ENCODE data around the gene GOLGA8T.
"Not testable (repeated sequence)": the region's sequence is repeated elsewhere in the genome, so short reads cannot be mapped to it uniquely, and the experiment has no call there.

GOLGA8T gene

GRCh38 chr15:30191639-30192038, 56.8 kb downstream of the GOLGA8T start:
- DNase-seq = not testable (repeated sequence)

DNA sequence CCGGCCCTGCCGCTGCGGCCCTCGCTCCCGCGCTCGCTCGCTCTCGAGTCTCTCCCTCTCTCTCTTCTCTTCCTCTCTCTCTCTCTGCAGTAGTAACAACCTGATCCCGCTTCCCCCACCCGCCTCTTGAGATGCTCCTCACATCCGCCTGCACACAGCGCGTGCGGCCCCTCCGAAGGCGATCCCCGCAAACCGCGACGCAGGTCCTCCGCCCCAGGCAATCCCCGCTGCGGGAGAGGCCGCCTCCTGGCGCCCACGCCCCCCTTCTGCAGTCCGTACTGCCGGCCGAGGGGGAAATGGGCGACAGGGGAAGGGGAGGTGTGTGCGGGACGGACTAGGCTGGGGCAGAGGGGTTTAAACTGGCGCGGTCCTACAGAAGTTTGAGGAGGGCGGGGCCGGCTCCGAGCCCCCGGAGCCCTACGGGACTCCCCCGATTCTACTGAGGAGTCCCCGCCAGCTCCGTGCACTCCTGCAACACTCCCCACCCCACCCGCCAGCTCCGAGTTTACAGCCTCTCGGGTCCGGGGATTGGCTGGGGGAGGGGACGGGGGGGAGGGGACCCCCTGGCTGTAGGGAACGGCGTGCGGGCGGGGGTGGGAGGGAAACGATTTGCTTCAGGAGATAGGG, 57.4 kb downstream of the GOLGA8T start:
- not testable (repeated sequence) for DNase-seq

DNA sequence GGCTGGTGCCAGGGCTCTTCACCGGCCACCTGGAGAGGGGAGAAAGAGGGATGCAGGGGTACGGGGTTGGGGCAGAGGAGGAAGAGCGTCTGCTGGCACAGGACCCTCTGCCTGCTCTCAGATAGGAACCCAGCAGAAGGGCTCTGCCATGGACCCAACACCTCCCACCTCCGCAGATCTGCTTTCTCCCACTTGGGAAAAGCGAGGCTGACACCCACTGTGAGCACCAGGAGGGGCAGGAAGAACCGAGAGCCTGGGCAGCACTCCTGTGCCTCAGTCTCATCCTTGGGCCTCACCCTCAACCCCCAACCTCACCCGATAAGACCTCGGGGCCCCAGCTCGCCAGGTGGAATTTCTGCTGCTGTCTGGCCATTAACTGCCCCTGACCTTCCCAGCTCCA, 58.0 kb downstream of the GOLGA8T start:
- DNase-seq = not testable (repeated sequence)
